Measurements from ENCODE around the gene SPA17.

SPA17 gene

GRCh38 chr11:124745270-124745834 lies 71.6 kb downstream of the SPA17 start:
- no peak for FAIRE-seq
- no peak for TF ChIP-seq POLR2A (IDR thresholded peaks at IDR 0.05; ENCODE audit: low read depth, low read length)
- DNase-seq (ENCODE audit: insufficient read length, low spot score), result no peak

- FAIRE-seq, result no peak
- TF ChIP-seq POLR2A (IDR thresholded peaks at IDR 0.05; ENCODE audit: low read depth, low read length), result no peak
- DNase-seq (ENCODE audit: insufficient read length, low spot score), result no peak
Measured at GRCh38 chr11:124745835-124746620, 72.3 kb downstream of the SPA17 start.

- DNase-seq (ENCODE audit: insufficient read length, low spot score), result peak; percentile 88
- TF ChIP-seq POLR2A (IDR thresholded peaks at IDR 0.05; ENCODE audit: low read depth, low read length), result no peak
- FAIRE-seq, result peak; percentile 76
Measured at GRCh38 chr11:124746621-124747243, 73.0 kb downstream of the SPA17 start.
